ENCODE measurements around the gene GARNL3.

DNA sequence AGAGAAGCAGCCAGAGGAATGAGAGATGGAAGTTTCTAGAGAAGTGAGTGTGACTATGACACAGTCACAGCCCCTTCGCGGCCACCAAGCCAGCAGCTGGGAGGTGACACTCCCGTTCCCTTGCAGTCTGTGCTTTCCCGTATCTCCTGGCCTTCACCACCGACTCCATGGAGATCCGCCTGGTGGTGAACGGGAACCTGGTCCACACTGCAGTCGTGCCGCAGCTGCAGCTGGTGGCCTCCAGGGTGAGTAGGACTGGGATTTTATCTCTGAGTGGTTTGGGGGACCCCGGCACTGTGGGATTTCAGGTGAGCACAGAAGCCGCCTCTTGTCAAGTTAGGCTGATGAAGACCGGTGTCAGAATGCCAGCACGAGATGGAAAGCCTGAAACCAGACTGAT, 120.3 kb downstream of the GARNL3 start:
- TF ChIP-seq, protein P1, sequence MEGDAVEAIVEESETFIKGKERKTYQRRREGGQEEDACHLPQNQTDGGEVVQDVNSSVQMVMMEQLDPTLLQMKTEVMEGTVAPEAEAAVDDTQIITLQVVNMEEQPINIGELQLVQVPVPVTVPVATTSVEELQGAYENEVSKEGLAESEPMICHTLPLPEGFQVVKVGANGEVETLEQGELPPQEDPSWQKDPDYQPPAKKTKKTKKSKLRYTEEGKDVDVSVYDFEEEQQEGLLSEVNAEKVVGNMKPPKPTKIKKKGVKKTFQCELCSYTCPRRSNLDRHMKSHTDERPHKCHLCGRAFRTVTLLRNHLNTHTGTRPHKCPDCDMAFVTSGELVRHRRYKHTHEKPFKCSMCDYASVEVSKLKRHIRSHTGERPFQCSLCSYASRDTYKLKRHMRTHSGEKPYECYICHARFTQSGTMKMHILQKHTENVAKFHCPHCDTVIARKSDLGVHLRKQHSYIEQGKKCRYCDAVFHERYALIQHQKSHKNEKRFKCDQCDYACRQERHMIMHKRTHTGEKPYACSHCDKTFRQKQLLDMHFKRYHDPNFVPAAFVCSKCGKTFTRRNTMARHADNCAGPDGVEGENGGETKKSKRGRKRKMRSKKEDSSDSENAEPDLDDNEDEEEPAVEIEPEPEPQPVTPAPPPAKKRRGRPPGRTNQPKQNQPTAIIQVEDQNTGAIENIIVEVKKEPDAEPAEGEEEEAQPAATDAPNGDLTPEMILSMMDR (IDR thresholded peaks at IDR 0.05), result no peak
- no peak for TF ChIP-seq POLR2A (IDR thresholded peaks at IDR 0.05)
- TF ChIP-seq EP300 (IDR thresholded peaks at IDR 0.05), result no peak
